NK-92 (cell line): Measurements from ENCODE around the gene DGKB.

Experiments
- DNase-seq: peaks from one replicate; lab custom pipeline; 2025; ENCODE audit not compliant: unreplicated experiment; lab: John Stamatoyannopoulos, UW

The DGKB gene

DNA sequence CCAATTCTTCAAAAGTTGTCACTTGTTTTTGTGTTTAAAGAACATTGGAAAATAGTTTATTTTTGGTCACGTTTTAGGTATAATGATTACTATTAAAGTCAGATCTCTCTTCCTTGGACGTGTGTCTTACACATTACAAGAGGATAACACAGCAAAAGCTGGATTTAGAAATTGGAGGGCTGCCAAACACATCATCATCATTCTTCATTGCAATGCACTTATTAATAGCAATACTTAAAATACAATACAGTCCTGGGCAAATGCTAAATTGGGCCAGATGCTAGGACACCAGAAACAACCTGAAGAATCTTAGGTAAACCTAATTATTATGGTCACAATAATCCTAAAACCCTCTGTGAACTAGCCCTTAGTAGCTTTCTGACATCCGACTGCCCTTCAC, 303.6 kb downstream of the DGKB start:
- no peak for DNase-seq

DNA sequence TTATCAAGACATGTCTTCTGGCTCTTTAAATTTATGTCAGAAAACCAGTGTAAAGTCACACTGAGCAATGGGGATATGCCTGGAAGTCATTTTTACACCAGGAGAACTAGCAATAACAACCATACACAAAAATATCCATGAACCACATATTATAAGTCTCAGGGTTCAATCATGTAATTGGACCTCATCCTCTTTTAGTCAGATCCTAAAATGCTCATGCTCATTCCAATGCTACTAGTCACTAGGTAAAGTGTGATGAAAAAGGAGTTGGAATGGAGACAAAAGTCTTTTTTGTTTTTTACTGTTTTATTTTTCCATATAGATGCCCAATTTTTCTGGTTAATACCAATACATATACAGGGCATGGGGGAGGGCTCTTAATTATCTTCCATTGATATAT, 306.1 kb downstream of the DGKB start:
- DNase-seq, result no peak

DNA sequence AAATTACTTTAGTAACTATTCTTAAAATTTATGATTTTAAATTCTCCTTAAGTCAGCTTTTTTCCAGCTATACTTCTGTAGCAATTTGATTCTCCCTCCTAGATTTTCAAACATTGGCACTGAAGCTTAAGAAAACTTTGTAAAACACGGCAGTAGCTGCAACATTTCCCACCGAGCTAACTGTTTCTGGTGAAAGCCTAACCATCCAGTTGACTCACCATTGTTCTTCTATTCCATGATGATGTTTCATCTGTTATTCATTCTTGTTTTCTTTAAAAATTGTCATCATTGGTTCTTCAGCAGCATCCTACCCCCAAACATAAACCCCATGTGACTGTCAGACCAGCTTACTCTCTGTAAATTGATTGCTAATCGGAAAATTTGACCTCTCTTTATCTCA, 312.3 kb downstream of the DGKB start:
- DNase-seq, result no peak

DNA sequence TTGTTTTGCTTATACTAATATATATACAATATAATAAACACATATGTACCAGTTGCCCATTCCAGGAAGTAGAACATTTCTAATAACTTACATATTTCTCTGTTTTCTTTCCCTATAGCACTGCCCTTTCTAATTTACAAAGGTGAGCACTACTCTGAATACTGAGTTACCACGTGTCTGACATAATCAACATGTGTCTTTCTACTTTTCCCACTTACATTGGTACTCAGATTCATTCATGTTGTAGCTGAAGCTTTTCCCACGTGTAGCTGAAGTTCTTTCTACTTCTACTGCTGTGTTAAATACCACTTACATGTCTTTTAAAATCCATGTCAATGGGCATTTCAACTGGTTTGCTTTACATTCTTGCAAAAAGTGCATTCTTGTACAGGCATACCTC, 317.3 kb downstream of the DGKB start:
- no peak for DNase-seq

DNA sequence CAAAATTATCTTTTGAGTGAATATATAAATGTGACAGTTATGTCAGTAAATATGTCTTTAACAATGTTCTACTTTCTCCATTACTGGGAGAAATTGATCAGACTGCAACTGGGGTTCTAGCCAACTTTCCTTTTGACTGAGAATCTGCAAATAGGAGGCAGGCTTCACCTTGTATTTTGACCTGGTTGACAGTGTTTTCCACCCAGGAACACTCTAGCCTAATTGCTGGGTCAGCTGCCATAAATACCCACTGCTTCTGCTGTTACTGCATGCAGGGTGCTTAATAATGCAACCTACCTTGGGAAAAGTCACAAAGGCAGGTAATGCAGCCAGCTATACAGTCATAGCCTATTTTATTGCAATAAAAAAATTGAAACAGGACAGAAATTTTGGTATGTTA, 319.0 kb downstream of the DGKB start:
- no peak for DNase-seq

DNA sequence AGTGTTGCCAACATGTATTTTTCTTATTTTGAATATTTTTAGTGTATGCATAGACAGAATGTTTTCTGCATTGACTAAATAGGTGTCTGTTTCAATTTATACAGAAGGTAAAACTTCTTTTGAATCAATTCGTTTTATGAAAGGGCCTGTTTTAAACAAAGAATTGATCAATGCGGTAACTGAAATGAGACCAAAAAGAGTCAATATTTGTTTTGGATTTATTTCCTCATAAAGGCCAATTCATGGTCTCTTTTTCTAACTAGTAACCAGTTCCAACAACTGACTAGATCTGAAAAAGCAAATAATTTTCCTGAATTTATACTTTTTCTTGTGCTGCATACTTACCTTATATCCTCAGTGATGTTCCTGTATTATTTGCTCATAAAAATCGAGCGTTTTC, 320.5 kb downstream of the DGKB start:
- DNase-seq, result no peak

DNA sequence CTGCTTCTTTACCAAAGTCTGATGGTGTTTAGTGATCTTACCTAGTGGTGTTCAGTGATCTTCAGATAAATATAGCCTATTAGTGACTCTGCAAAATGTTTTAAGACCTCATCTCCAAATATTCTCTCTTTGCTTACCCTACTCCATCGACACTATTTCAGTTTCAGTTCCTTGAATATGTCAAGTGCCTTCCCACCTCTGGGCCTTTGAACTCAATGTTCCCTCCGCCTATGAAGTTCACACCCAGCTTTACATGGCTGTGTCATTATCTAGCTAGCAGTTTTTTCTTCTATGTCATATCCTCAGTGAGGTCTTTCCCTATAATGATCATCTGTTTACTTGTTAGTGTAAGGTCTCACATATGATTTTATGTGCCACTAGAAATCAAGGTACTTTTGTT, 322.6 kb downstream of the DGKB start:
- no peak for DNase-seq

DNA sequence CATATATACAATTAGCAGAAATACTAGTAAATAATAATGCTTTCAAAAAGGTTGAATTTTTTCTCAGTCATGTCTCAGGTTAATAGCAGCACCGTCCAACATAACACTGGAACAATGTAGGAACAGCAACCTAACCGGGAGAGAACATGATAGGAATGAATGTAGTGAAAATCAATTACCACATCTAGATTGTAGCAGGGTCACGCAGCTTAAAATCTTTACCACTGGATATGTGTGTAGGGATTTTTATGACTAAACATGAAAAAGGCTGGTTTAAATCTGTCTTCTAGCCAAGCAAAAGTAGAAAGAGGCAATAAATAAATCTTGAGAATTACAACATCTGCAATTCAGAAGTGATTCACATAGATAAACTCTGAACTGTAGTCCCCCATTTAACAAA, 326.0 kb downstream of the DGKB start:
- DNase-seq, result no peak

DNA sequence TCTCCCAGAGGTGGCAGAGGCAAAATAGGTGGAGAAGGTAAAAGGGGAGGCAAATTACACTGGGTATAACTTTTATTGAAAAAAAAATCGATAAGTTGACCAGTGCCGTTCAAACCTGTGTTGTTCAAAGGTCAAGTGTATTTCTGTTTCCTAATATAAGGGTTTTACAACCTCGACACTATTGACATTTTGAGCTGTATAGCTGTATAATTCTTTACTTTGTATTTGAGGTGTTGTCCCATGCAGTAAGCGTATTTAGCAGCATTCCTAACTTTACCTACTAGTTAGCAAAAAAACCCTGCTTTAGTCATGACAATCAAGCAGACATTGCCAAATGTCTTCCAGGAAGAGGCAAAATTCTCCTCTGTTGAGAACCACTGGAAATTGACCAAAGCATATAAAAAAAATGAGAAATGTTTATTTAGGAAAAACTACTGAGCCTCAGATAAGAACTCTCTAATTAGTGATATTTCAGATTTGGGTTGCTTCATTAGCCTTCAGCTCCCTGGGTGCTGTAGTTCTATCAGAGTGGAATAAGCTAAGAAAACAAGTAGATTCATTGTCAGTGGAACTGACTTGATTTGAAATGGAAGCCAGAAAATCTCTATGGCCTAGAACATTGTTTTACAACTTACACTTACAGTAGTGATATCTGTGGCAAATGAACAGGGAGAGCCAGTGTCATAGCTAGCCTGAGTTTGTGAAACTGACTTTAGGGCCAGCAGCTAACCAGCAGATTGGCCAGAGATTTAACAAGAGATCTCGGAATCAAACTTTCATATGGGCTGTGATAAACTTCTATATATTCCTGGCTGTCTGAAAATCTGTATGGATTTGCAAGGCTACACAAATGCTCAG, 331.6 kb downstream of the DGKB start:
- DNase-seq, result no peak

DNA sequence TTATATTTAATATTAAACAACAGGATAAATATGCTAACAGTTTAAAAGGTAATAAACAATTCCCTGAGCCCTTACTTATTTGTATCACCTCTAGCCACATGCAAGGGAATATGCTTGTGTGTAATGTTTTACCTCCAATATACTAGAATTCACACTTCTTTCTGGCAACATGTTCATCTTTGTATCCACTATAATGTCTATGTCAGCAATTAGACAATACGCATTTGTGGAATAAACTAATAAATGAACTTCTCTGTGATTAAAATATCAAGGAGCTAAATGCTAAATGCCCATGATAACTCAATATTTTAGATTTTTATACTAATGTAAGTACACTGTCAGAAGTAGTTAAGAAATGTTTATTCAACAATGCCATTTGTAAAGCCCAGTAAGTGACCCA, 350.5 kb downstream of the DGKB start:
- no peak for DNase-seq

DNA sequence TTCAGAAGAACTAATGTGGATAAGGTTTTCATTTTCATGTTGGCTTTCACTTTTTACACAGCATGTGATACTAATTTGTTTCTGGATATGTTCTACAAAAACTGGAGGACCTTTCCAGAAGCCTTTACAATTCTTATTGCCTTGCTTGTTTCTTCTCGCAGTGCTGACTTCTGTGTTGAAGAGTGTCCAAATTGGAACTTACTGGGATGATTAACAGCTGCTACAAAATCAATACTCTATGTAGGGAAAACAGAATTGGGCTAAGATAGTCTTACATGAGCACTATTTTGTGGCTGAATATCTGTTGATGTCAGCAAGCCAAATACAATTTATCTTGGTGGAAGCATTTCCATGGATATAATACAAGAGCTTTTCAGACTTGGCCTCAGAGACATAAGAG, 351.2 kb downstream of the DGKB start:
- no peak for DNase-seq

DNA sequence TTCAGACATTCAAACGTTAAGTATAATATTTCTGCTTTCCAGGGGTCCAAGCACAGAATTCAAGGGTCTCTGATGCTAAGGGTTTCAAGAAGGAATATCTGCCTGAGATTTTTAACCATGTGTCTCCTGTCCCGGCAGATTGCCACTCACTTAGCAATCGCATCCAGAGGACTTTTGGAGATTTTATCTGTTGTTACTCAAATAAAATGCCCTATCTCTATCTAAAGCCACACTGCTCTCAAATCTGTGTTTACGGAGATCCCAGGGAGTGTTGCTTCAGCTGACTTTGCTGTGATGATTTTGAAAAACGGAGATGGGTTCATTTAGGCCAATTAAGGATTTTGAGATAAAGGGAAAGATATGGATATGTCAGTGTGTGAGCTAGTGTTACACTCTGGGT, 359.9 kb downstream of the DGKB start:
- DNase-seq, result no peak

DNA sequence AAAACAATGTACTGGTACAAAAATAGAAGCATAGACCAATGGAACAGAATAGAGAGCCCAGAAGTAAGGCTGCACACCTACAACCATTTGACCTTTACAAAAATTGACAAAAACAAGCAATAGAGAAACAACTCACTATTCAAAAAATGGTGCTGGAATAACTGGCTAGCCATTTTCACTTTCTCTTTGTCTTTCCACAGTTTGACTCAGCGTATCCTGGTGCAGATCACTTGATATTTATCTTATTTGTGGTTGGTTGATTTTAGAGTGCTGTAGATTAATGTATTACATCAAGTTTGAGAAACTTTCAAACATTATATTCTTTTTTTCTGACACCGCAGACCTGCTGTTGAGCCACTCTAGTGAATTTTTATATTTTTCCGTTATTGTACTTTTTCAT, 381.4 kb downstream of the DGKB start:
- no peak for DNase-seq

DNA sequence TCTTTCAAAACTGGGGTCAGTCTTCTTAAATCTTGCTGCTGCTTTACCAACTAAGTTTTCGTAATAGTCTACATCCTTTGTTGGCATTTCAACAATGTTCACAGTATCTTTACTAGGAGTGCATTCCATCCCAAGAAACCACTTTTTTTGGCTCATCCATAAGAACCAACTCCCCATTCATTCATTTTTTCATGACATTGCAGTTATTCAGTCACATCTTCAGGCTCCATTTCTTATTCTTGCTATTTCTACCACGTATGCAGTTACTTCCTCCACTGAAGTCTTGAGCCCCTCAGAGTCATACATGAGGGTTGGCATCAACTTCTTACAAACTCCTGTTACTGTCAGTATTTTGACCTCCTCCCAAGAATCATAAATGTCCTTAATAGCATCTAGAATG, 392.3 kb downstream of the DGKB start:
- no peak for DNase-seq

DNA sequence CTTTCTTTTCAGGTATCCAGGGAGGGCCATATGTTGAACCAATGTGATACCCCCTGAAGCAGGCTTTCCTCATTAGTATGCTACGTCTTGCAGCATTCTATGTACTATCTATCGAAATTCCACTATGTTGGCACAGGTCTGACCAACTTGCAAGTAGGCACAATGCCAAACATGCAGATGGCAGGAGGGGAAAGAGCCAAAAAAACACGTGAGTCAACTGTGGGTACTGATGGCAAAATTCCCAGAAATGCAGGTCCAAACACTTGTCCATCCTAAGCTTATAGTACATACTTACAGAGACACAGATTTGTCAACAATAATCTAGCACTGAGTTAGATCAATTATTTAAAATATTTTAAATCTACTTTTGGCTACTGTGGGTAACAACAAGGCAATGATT, 394.9 kb downstream of the DGKB start:
- no peak for DNase-seq

DNA sequence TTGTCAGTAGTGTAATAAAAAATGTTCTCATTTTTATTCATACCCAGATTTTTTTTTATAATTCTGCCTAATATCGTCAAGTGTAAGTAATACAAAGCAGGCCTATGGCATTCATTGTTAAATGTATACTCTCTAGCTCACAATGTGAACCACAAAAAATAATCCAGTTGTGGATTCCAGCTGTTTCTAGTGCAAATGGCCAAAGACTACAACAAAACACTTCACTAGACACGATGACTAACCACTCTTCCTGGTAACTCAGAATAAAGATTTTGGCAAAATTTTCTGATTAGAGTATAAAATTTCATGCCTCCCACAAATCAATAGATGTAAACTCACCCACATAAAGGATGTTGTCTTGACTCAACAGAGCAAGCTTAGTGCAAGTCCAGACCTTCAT, 396.6 kb downstream of the DGKB start:
- DNase-seq, result no peak

DNA sequence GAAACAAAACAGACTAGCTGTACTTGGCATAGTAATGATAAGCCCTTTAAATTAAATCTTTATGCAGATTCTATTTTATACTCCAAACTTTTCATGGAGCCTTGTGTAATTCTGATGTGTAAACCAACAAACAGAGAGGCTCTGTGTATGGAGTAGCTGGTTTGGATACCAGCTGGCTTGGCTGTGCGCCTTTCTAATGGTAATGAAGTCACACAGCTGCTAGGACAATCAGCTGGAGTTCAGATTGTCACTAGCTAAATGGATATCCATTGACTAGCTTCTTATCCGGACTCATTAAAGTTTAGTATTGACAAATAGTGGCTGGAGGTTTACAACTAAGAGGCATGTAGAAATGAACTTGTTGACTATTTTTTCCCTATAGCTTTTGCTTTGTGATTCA, 398.4 kb downstream of the DGKB start:
- no peak for DNase-seq

DNA sequence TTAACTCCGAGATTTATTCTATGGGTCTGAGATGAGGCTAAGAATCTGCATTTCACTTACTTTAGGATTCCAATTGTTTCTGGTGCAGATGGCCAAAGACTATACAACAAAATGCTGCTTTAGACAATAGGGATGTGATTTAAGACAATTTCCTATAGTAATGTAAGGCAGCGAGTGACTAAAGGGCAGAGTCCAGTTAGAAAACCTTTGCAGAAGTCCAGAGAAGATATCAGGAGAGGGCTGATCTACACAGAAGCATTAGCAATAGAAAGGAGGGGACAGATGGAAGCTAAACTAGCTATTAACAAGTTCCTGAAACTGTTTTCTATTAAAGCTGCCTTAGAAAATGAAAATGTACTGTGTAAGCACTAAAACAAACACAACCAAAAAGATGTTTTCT, 398.9 kb downstream of the DGKB start:
- DNase-seq, result no peak

DNA sequence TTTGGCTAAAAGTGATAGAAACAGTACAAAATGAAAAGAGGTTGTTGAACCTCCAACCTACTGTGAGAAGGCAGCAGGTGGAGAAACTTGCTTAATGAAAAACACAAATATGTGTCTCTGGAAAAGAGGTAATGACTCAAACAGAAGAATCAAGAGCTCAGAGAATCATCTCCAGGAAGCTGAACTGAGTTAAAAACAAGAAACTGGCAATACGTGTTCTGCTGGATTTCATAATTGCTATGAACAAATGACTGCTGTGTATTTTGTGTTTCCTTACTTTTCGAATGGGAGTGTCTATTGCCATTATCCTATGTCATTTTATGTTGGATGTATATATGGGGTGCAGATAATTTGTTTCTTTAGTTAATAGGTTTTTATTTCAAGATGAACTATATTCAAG, 401.1 kb downstream of the DGKB start:
- DNase-seq, result no peak

DNA sequence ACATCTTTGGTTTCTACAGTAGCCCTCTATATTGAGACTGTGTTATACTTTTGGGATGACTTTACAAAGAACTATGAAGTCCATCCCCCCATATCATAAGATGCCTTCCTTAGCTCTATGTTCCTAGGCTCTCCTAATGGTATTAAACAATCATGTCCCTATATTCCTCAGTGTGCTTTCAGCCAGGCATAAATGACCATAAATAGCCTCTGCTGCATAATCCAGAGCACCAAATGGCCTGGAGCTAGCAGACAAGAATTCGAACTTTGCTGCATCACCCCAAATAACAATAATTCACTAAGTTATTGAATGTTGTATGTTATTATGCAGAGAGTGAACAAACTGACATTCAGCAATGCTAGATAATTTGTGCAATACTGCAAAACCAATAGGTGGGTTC, 405.2 kb downstream of the DGKB start:
- no peak for DNase-seq

DNA sequence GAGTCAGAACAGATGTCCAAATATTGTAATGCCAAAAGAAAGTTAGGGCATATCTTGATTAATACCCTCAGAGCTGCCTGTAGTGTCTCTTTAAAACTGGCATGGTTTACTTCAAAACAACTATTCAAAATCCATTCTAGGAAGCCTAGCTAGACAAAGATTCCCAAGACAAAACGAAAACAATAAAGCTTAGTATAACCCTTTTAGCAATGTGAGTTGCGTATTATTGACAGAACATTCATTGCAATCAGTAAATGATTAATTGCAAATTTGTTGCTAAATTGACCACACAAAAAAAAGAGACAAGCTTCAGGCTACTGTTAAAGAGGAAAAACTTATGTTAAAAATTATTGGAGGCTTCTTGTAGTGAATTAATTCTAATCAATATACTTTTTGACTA, 406.9 kb downstream of the DGKB start:
- DNase-seq, result no peak

DNA sequence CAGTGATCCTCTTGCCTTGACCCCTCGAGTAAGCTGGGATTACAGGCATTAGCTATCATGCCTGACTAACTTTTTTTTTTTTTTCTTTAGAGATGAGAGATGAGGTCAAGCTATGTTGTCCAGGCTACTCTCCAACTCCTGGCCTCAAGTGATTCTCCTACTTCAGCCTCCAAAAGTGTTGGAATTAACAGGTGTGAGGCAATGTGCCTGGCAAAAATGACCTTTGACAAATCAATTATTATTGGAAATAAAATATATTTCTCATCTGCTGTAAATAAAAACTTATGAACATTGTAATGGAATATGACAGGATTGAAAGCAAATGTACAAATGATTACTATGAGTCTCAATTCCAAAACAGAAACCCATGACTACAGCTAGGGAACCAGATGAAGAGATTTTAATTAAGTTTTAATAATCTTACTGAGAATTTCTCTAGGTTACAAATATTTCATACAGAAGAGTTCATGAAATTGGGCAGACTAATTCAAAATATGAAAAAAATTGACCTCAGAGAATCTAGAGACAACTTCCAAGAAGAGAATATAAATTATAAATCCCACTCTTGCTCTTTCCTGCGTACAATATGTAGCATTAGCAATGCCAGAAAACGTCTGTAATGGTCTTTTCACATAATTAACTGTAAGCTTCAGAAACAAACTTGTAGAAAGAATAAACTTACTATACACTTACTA, 414.7 kb downstream of the DGKB start:
- no peak for DNase-seq

DNA sequence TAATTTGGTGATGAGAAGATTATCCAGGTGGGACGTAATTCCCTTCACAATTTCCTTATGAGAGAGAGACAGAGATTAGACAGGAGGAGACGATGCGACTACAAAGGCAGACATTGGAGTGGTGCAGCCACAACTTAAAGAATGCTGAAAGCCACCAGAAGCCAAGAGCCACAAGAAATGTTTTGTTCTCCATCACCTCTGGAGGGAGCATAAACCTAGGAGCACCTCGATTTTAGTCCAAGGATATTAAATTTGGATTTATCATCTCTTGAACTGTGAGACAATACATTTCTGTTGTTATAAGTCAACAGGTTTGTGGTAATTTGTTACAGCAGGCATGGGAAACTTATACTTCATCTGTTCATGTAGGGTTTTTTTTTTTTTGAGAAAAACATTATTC, 418.9 kb downstream of the DGKB start:
- no peak for DNase-seq
